ENCODE data around the gene C4BPA.

Gene C4BPA

GRCh38 chr1:207102146-207102545 is 1.9 kb upstream of the C4BPA start:
- POLR2A ChIA-PET: no interaction called here

GRCh38 chr1:207102659-207103058 is 1.4 kb upstream of the C4BPA start:
- no peaks in the 10 kb centered on the region for H3K9me3 ChIP-seq (ENCODE audit: control insufficient read depth, insufficient read depth, low read depth, low read length)
- ChIA-PET POLR2A (no interaction called here), CTCF (no interaction called here)
- peak; percentile 68; the same call in 1 of the 2 replicates for TF ChIP-seq SCRT1 (tag by site-specific recombination; IDR thresholded peaks at IDR 0.05; ENCODE audit: borderline replicate concordance)
- TF ChIP-seq ZNF398 (tag by site-specific recombination; IDR thresholded peaks at IDR 0.05): no peak
- peak; percentile 86 for TF ChIP-seq SCRT2 (tag by site-specific recombination; IDR thresholded peaks at IDR 0.05)
- no peak for TF ChIP-seq ZNF548 (tag by site-specific recombination; IDR thresholded peaks at IDR 0.05)
- TF ChIP-seq KLF1 (tag by site-specific recombination; IDR thresholded peaks at IDR 0.05): no peak
- H3K4me1 ChIP-seq (ENCODE audit: control insufficient read depth, insufficient read depth, low read length): no peaks in the 10 kb centered on the region
- no peaks in the 10 kb centered on the region for H3K36me3 ChIP-seq (ENCODE audit: control insufficient read depth in 2 of 2, insufficient read depth in 1 of 2, low read length in 2 of 2)
- no peak overlapping the region for H3K27ac ChIP-seq (ENCODE audit: extremely low read depth, low read depth, low read length)
- no peak overlapping the region for H3K4me3 ChIP-seq (ENCODE audit: low read depth, low read length)

More at GRCh38 chr1:207102146-207102545, 1.9 kb upstream of the C4BPA start:
- CTCF ChIA-PET: no interaction called here
- Histone ChIP-seq H3K9me3 (ENCODE audit: control insufficient read depth, insufficient read depth, low read depth, low read length) (no peaks in the 10 kb centered on the region), H3K4me1 (ENCODE audit: control insufficient read depth, insufficient read depth, low read length) (no peaks in the 10 kb centered on the region), H3K4me3 (ENCODE audit: low read depth, low read length) (no peak overlapping the region), H3K36me3 (ENCODE audit: control insufficient read depth in 2 of 2, insufficient read depth in 1 of 2, low read length in 2 of 2) (no peaks in the 10 kb centered on the region), H3K27ac (ENCODE audit: extremely low read depth, low read depth, low read length) (no peak overlapping the region)
- TF ChIP-seq HOXA7 (CRISPR knock-in tag; IDR thresholded peaks at IDR 0.05; ENCODE audit: borderline replicate concordance): no peak
- peak; percentile 5; the same call in 1 of the 2 replicates for TF ChIP-seq PRDM1 (tag by site-specific recombination; IDR thresholded peaks at IDR 0.05)
- TF ChIP-seq ZNF645 (tag by site-specific recombination; IDR thresholded peaks at IDR 0.05): no peak
- no peak for TF ChIP-seq ZBTB20 (tag by site-specific recombination; IDR thresholded peaks at IDR 0.05)

- Histone ChIP-seq H3K9me3 (ENCODE audit: control insufficient read depth, insufficient read depth, low read depth, low read length) (no peaks in the 10 kb centered on the region), H3K4me3 (ENCODE audit: low read depth, low read length) (no peak overlapping the region), H3K36me3 (ENCODE audit: control insufficient read depth in 2 of 2, insufficient read depth in 1 of 2, low read length in 2 of 2) (no peaks in the 10 kb centered on the region), H3K27ac (ENCODE audit: extremely low read depth, low read depth, low read length) (no peak overlapping the region), H3K4me1 (ENCODE audit: control insufficient read depth, insufficient read depth, low read length) (no peaks in the 10 kb centered on the region)
- ChIA-PET POLR2A (no interaction called here), CTCF (no interaction called here)
- TF ChIP-seq ZNF311 (tag by site-specific recombination; IDR thresholded peaks at IDR 0.05; ENCODE audit: borderline replicate concordance) (no peak), ZNF585B (tag by site-specific recombination; IDR thresholded peaks at IDR 0.05) (no peak), ZNF274 (IDR thresholded peaks at IDR 0.05; ENCODE audit: low read length) (no peak), ZNF274 (tag by site-specific recombination; IDR thresholded peaks at IDR 0.05; ENCODE audit: borderline replicate concordance) (no peak), KLF1 (tag by site-specific recombination; IDR thresholded peaks at IDR 0.05) (no peak), ZNF561 (tag by site-specific recombination; IDR thresholded peaks at IDR 0.05; ENCODE audit: borderline replicate concordance) (no peak), ZIC2 (tag by site-specific recombination; IDR thresholded peaks at IDR 0.05) (no peak), GFI1B (tag by site-specific recombination; IDR thresholded peaks at IDR 0.05) (no peak), ZNF629 (tag by site-specific recombination; IDR thresholded peaks at IDR 0.05) (no peak), ZSCAN16 (tag by site-specific recombination; IDR thresholded peaks at IDR 0.05) (no peak), HOXC10 (CRISPR knock-in tag; IDR thresholded peaks at IDR 0.05) (no peak), ZNF621 (tag by site-specific recombination; IDR thresholded peaks at IDR 0.05) (no peak), ZNF239 (tag by site-specific recombination; IDR thresholded peaks at IDR 0.05) (no peak), ZNF843 (tag by site-specific recombination; IDR thresholded peaks at IDR 0.05) (no peak), ZNF157 (tag by site-specific recombination; IDR thresholded peaks at IDR 0.05) (no peak), ZNF398 (tag by site-specific recombination; IDR thresholded peaks at IDR 0.05) (no peak), ZNF48 (tag by site-specific recombination; IDR thresholded peaks at IDR 0.05) (no peak), KLF8 (tag by site-specific recombination; IDR thresholded peaks at IDR 0.05) (no peak), ZNF350 (tag by site-specific recombination; IDR thresholded peaks at IDR 0.05) (no peak), ZNF23 (tag by site-specific recombination; IDR thresholded peaks at IDR 0.05; ENCODE audit: borderline replicate concordance) (no peak), AEBP2 (tag by site-specific recombination; IDR thresholded peaks at IDR 0.05; ENCODE audit: borderline replicate concordance) (no peak)
Observed at GRCh38 chr1:207109004-207109403, 5.0 kb downstream of the C4BPA start.

All from HEK293 (cell line).